OCI-LY1 (cell line): ENCODE data around the gene NAA35.

ENCODE experiments used
- CTCF ChIP-seq: fragments of 200-600 bp; sonication (generic), shearing (Covaris generic); IDR thresholded peaks from 2 replicates; pipeline ENCODE4 v1.5.1; 2017; ENCODE audit warnings: mild to moderate bottlenecking, antibody characterized with exemption, low read length, moderate library complexity, mixed read lengths
- EZH2 ChIP-seq: fragments of 200-600 bp; sonication (generic), shearing (Covaris generic); IDR thresholded peaks from 2 replicates; pipeline ENCODE4 v1.8.0; 2017; ENCODE audit warnings: borderline replicate concordance, mixed run types, mild to moderate bottlenecking, antibody characterized with exemption, low read length, moderate library complexity, mixed read lengths

GRCh38 chr9:85917756-85918155 lies 23.2 kb upstream of the NAA35 start:
- no peak for TF ChIP-seq CTCF
- no peak for TF ChIP-seq EZH2
